GM23248 (cell line): ENCODE data around the gene AVP.
"Not testable (repeated sequence)": the region's sequence is repeated elsewhere in the genome, so short reads cannot be mapped to it uniquely, and the experiment has no call there.

ENCODE experiments used
- EZH2 ChIP-seq: fragments of 200-600 bp; sonication (generic); IDR thresholded peaks from 2 replicates; pipeline ENCODE4 v1.6.1; 2018; ENCODE audit warnings: antibody characterized with exemption, mild to moderate bottlenecking; ENCODE audit not compliant: insufficient read depth, poor library complexity, severe bottlenecking
- EZH2phosphoT487 ChIP-seq: fragments of 200-600 bp; sonication (generic); IDR thresholded peaks from 2 replicates; pipeline ENCODE4 v1.6.1; 2018; ENCODE audit warnings: antibody characterized with exemption, moderate library complexity, mild to moderate bottlenecking, low read depth; ENCODE audit not compliant: insufficient read depth

GRCh38 chr20:3073251-3073643 is 11.3 kb downstream of the AVP start:
- not testable (repeated sequence) for TF ChIP-seq EZH2, EZH2phosphoT487
